PC-9 (cell line): ENCODE results near the gene GABRG3. TPM values are rescaled to one million over a fixed set of nuclear protein-coding genes. Genes with fewer than 3 reads are reported as not detected.

Experiments used
- BruUV-seq: library from RNA; stranded (reverse); fragments of 400-500 nt; replicated peaks from 2 replicates; lab custom pipeline; 2021; lab: Mats Ljungman, UMichigan
- CTCF ChIA-PET: fragments of 300-600 bp; sonication (Branson Sonifier 250); formaldehyde crosslinking; loops from one replicate; lab custom pipeline; 2022; ENCODE audit warnings: antibody characterized with exemption; lab: Charles Lee
- POLR2A ChIA-PET: fragments of 300-600 bp; sonication (Branson Sonifier 250); formaldehyde crosslinking; loops from one replicate; lab custom pipeline; 2022; ENCODE audit warnings: antibody characterized with exemption; ENCODE audit not compliant: unreplicated experiment; lab: Charles Lee
- DNase-seq, 2 experiments: peaks; one replicate each; pipeline versions ENCODE4 v3.0.0 to v3.0.0-alpha.2; 2015 to 2022; ENCODE audit warnings: mixed read lengths in 1 of 2
- H2AFZ ChIP-seq: fragments of 200-600 bp; sonication (generic); 2 replicates; pipeline ENCODE4 v1.8.1; 2017; ENCODE audit warnings: antibody characterized with exemption
- H3F3A ChIP-seq: fragments of 200-600 bp; sonication (generic); 2 replicates; pipeline ENCODE4 v1.8.1; 2017; ENCODE audit warnings: antibody characterized with exemption, mild to moderate bottlenecking, low read depth; ENCODE audit not compliant: insufficient read depth
- H3K27ac ChIP-seq: fragments of 200-600 bp; sonication (generic); 2 replicates; pipeline ENCODE4 v1.6.1; 2016; ENCODE audit warnings: mixed run types
- H3K27me3 ChIP-seq: fragments of 200-600 bp; sonication (generic); 2 replicates; pipeline ENCODE4 v1.6.1; 2016; ENCODE audit warnings: low read depth, mixed run types; ENCODE audit not compliant: insufficient read depth
- H3K36me3 ChIP-seq: fragments of 200-600 bp; sonication (generic); 2 replicates; pipeline ENCODE4 v1.6.1; 2016; ENCODE audit warnings: low read depth, mixed run types
- H3K4me1 ChIP-seq: fragments of 200-600 bp; sonication (generic); replicated peaks from 2 replicates; pipeline ENCODE4 v1.6.1; 2016; ENCODE audit warnings: mixed run types; ENCODE audit not compliant: insufficient read depth
- H3K4me2 ChIP-seq: fragments of 200-600 bp; sonication (generic); 2 replicates; pipeline ENCODE4 v1.6.1; 2017; ENCODE audit warnings: mixed run types
- H3K4me3 ChIP-seq: fragments of 200-600 bp; sonication (generic); 2 replicates; pipeline ENCODE4 v1.6.1; 2016; ENCODE audit warnings: mixed run types
- H3K79me2 ChIP-seq: fragments of 200-600 bp; sonication (generic); 2 replicates; pipeline ENCODE4 v1.6.1; 2017; ENCODE audit warnings: low read depth, mixed run types
- H3K9me2 ChIP-seq: fragments of 200-600 bp; sonication (generic); 2 replicates; pipeline ENCODE4 v1.8.1; 2017; ENCODE audit warnings: mild to moderate bottlenecking; ENCODE audit not compliant: insufficient read depth
- H3K9me3 ChIP-seq: fragments of 200-600 bp; sonication (generic); 2 replicates; pipeline ENCODE4 v1.8.1; 2016; ENCODE audit warnings: low read depth; ENCODE audit not compliant: insufficient read depth
- H4K20me1 ChIP-seq: fragments of 200-600 bp; sonication (generic); 2 replicates; pipeline ENCODE4 v1.8.1; 2017; ENCODE audit not compliant: insufficient read depth
- EZH2 ChIP-seq: fragments of 200-600 bp; sonication (generic); IDR thresholded peaks from 2 replicates; pipeline ENCODE4 v1.8.0; 2017; ENCODE audit warnings: antibody characterized with exemption, low read depth
- intact Hi-C: fragments of 100-400 bp; cut with micrococcal nuclease; formaldehyde crosslinking; loops from one replicate; pipeline ENCODE4 v1.10.0; 2022; ENCODE audit not compliant: unreplicated experiment
- total RNA-seq: library from RNA; stranded (reverse); gene quantifications from 2 replicates; pipeline ENCODE4 v1.2.3, GENCODE V29; 2021
- TF ChIP-seq, protein P1 (sequence below): fragments of 200-600 bp; sonication (generic); conservative IDR thresholded peaks from 2 replicates; pipeline ENCODE4 v1.6.1; 2017; ENCODE audit warnings: mixed run types, antibody characterized with exemption, mild to moderate bottlenecking, moderate library complexity

GABRG3 gene
- total RNA-seq, 1 experiment from 2014 or later = not detected

DNA sequence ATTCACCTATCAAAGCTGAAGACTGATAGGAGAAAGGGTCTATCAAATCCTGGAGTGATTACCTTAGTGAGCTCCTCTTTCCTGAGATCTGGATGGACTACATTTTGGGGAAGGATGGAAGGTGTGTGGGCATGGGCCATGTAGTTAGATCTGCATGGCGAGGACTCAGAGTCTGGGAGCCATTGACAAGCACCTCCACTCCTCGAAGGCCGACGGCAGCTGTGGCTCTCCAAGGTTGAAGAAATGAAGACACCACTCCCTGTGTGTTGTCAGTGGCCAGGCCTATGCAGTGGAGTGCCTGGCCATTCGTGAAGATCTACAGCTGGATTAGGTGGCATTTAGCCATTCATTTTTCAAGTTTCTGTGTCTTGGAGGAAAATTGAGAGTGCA is 509.2 kb downstream of the GABRG3 start:
- ChIA-PET POLR2A (no interaction called here), CTCF (no interaction called here)
- intact Hi-C loops = no loop called here
- no TSS peak for BruUV-seq
- H3K36me3 ChIP-seq = no peaks in the 10 kb centered on the region
- no peaks in the 10 kb centered on the region for H3K4me1 ChIP-seq
- no peaks in the 10 kb centered on the region for H4K20me1 ChIP-seq
- no peak overlapping the region for H2AFZ ChIP-seq
- no peak overlapping the region for H3K4me3 ChIP-seq
- no peaks in the 10 kb centered on the region for H3F3A ChIP-seq
- no peaks in the 10 kb centered on the region for H3K27me3 ChIP-seq
- H3K9me3 ChIP-seq = no peaks in the 10 kb centered on the region
- no peaks in the 10 kb centered on the region for H3K79me2 ChIP-seq
- no peak overlapping the region for H3K27ac ChIP-seq
- TF ChIP-seq, protein P1, sequence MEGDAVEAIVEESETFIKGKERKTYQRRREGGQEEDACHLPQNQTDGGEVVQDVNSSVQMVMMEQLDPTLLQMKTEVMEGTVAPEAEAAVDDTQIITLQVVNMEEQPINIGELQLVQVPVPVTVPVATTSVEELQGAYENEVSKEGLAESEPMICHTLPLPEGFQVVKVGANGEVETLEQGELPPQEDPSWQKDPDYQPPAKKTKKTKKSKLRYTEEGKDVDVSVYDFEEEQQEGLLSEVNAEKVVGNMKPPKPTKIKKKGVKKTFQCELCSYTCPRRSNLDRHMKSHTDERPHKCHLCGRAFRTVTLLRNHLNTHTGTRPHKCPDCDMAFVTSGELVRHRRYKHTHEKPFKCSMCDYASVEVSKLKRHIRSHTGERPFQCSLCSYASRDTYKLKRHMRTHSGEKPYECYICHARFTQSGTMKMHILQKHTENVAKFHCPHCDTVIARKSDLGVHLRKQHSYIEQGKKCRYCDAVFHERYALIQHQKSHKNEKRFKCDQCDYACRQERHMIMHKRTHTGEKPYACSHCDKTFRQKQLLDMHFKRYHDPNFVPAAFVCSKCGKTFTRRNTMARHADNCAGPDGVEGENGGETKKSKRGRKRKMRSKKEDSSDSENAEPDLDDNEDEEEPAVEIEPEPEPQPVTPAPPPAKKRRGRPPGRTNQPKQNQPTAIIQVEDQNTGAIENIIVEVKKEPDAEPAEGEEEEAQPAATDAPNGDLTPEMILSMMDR = no peak
- no peak for TF ChIP-seq EZH2
- DNase-seq = no peak
- H3K4me2 ChIP-seq = no peak overlapping the region
- H3K9me2 ChIP-seq = no peaks in the 10 kb centered on the region

DNA sequence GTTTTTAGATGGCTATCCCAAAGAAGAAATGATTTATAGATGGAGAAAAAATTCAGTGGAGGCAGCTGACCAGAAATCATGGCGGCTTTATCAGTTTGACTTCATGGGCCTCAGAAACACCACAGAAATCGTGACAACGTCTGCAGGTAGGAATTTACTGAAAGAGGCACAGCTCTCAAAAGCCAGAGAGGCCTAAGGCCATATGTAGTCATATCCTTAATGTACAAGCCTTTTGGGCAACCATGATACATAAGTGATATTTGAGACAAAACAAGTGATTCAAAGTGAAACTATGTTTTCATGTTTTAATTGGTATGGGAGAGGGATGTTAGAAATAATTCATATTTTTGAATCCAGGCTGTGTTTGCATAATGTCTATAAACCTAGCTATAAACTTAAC is 509.7 kb downstream of the GABRG3 start:
- H3K4me2 ChIP-seq = no peak overlapping the region
- H3K4me1 ChIP-seq = no peaks in the 10 kb centered on the region
- no peaks in the 10 kb centered on the region for H4K20me1 ChIP-seq
- H3K4me3 ChIP-seq = no peak overlapping the region
- H3K79me2 ChIP-seq = no peaks in the 10 kb centered on the region
- no peaks in the 10 kb centered on the region for H3F3A ChIP-seq
- no peaks in the 10 kb centered on the region for H3K27me3 ChIP-seq
- H3K9me2 ChIP-seq = no peaks in the 10 kb centered on the region
- H3K36me3 ChIP-seq = no peaks in the 10 kb centered on the region
- no peaks in the 10 kb centered on the region for H3K9me3 ChIP-seq
- no TSS peak for BruUV-seq
- no peak overlapping the region for H3K27ac ChIP-seq
- ChIA-PET CTCF (no interaction called here), POLR2A (no interaction called here)
- H2AFZ ChIP-seq = no peak overlapping the region
- no peak for TF ChIP-seq EZH2
- TF ChIP-seq, protein P1 = no peak
- intact Hi-C loops = no loop called here
- DNase-seq = no peak

- no peak overlapping the region for H3K27ac ChIP-seq
- H3K9me2 ChIP-seq = no peaks in the 10 kb centered on the region
- H3K9me3 ChIP-seq = no peaks in the 10 kb centered on the region
- BruUV-seq = no TSS peak
- CTCF ChIA-PET = no interaction called here
- no peaks in the 10 kb centered on the region for H3K4me1 ChIP-seq
- no peak for TF ChIP-seq EZH2
- TF ChIP-seq, protein P1 = no peak
- H4K20me1 ChIP-seq = no peaks in the 10 kb centered on the region
- intact Hi-C loops = no loop called here
- POLR2A ChIA-PET = no interaction called here
- no peaks in the 10 kb centered on the region for H3F3A ChIP-seq
- H3K27me3 ChIP-seq = no peaks in the 10 kb centered on the region
- H3K36me3 ChIP-seq = no peaks in the 10 kb centered on the region
- no peak overlapping the region for H3K4me3 ChIP-seq
- H2AFZ ChIP-seq = no peak overlapping the region
- H3K79me2 ChIP-seq = no peaks in the 10 kb centered on the region
- H3K4me2 ChIP-seq = no peak overlapping the region
- no peak for DNase-seq
These were observed 510.8 kb downstream of the GABRG3 start for GRCh38 chr15:27481768-27482167.
